GM12875 (cell line): ENCODE measurements around the gene CXCL6.

Experiments used
- H3K4me3 ChIP-seq: one replicate; pipeline ENCODE4 v1.5.1; 2011; ENCODE audit warnings: low read depth, low read length, control low read depth
- CTCF ChIP-seq: IDR thresholded peaks from 2 replicates; pipeline ENCODE4 v1.5.1; 2011; ENCODE audit warnings: low read depth, mild to moderate bottlenecking, control low read depth, inconsistent platforms, low read length, moderate library complexity, borderline replicate concordance; ENCODE audit not compliant: insufficient read depth

The CXCL6 gene

GRCh38 chr4:73836373-73837279, at the start of gene CXCL6:
CXCL6 (plus strand) TSS chr4:73836678; CDS start chr4:73836751, 73 bp downstream.
- TF ChIP-seq CTCF = no peak
- no peak within 1 kb of the TSS for H3K4me3 ChIP-seq

GRCh38 chr4:73788411-73788810, 48.1 kb upstream of the CXCL6 start:
- no peak for TF ChIP-seq CTCF
- no peak overlapping the region for H3K4me3 ChIP-seq

GRCh38 chr4:73798842-73799241, 37.6 kb upstream of the CXCL6 start:
- no peak overlapping the region for H3K4me3 ChIP-seq
- TF ChIP-seq CTCF = no peak

- no peak overlapping the region for H3K4me3 ChIP-seq
- no peak for TF ChIP-seq CTCF
Measured at GRCh38 chr4:73800206-73800605, 36.3 kb upstream of the CXCL6 start.

- H3K4me3 ChIP-seq = no peak overlapping the region
- TF ChIP-seq CTCF = no peak
Measured at GRCh38 chr4:73801692-73802091, 34.8 kb upstream of the CXCL6 start.

GRCh38 chr4:73803213-73803612, 33.3 kb upstream of the CXCL6 start:
- no peak overlapping the region for H3K4me3 ChIP-seq
- no peak for TF ChIP-seq CTCF

GRCh38 chr4:73810191-73810590, 26.3 kb upstream of the CXCL6 start:
- no peak overlapping the region for H3K4me3 ChIP-seq
- no peak for TF ChIP-seq CTCF
